ENCODE measurements around the gene IL17B.

- TF ChIP-seq CTCF (IDR thresholded peaks at IDR 0.05; ENCODE audit: low read depth, low read length, poor library complexity, severe bottlenecking) (no peak), EZH2phosphoT487 (IDR thresholded peaks at IDR 0.05; ENCODE audit: borderline replicate concordance, low read length) (no peak)
These were observed 31.8 kb upstream of the IL17B start for GRCh38 chr5:149410721-149411432.

All from DOHH2 (cell line).